HUDEP-2 (cell line): ENCODE results near the gene UTY.

ENCODE experiments used
- DNase-seq, 76 experiments: peaks; one replicate each; lab custom pipeline; 2025; ENCODE audit not compliant: unreplicated experiment in 76 of 76; lab: John Stamatoyannopoulos, UW

UTY gene

DNA sequence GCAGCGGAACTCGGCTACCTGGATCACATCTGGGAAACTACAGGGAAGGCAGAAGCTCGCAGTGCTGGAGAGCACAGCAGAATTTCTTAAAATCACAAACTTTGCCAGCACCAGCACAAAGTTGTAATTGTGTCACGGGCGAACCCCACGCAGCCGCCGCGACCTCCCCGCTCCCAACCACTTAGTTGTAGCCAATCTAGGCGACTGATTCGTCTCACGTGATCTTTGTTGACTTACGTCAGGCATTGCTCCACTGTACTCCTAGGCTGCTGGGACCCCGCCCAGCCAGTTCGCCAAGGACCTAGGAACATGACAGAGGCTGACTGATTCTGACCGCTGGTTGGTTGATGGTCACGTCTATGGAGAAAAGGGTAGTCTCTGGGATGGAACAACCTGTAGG, at the start of gene UTY:
TSS of gene UTY (minus strand) at position 206 of the 400 bp plus-strand sequence. CDS start 368 bp downstream, outside the sequence.
- DNase-seq = peak in 72 of 76 experiments; percentile 4 to 83 (median 56)

GRCh38 chrY:13520474-13520873, 40.6 kb upstream of the UTY start:
- no peak for DNase-seq

DNA sequence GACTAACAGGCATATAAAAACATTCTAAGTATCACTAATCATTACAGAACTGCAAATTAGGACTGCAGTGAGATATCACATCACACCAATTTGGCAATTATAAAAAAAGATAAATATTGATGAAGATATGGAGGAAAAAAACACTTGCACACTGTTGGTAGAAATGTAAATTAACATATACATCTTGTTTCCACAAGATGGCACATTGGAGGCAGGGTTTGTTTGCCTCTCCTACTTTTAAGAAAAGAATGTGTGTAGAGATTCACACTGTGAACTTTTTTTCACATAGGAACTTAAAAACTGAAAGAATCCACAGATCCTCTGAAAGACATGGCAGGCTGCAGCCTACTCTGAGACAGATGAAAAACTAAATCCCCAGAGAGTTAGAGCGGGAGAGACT, 21.4 kb upstream of the UTY start:
- DNase-seq = peak in 6 of 76 experiments; percentile 0 to 9 (median 0)

DNA sequence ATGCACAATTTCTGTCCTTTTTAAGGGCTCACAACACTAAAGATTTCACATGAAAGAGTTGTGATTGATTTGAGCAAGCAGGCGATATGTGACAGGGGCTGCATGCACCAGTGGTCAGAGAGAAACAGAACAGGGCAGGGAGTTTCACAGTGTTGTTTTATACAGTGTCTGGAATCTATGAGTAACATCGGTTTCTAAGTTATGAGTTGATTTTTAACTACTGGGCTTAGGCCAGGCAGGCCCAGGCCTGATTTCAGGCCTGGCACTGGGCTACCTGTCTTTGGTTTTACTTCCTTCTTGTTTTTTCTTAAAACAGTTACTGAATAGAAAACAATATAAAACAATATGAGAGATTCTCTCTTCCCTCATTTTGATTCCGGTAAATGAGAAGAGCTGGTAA, 13.9 kb upstream of the UTY start:
- DNase-seq = no peak

- no peak for DNase-seq
Observed at GRCh38 chrY:13492408-13492807, 12.6 kb upstream of the UTY start.

GRCh38 chrY:13488738-13489137, 8.9 kb upstream of the UTY start:
- DNase-seq = peak in 8 of 76 experiments; percentile 0 to 1 (median 0)

DNA sequence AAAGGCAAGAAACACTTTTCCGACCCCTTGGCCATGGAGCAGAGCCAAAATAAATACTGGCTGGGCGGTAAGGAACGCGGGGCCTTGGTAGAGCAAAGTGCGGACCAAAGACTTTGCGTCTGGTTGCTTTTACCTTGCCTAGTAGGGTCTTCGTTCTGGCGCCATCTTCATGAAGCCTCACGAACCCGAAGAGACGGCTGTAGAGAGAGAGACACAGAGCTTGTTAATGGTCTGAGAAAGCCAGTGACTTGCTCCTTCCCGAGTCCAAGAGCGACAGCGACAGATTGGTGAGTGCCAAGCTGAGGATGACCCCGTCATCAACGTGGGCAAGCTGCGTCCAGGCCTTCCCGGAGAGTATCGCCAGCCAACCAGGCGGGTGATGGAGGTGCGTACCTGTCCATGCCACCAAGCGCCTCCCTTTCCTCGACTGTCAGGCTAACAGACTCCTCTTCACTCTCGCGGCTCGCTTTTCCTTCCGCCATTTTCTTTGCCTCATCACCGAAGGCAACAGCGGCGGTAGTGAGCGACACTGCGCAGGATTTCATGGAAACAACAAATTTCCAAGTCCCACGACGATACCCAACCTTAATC, 617 bp downstream of the UTY start:
- peak in 51 of 76 experiments; percentile 0 to 53 (median 6) for DNase-seq

- DNase-seq = peak in 71 of 76 experiments; percentile 0 to 76 (median 32)
Observed at GRCh38 chrY:13478126-13478785, 1.6 kb downstream of the UTY start.

DNA sequence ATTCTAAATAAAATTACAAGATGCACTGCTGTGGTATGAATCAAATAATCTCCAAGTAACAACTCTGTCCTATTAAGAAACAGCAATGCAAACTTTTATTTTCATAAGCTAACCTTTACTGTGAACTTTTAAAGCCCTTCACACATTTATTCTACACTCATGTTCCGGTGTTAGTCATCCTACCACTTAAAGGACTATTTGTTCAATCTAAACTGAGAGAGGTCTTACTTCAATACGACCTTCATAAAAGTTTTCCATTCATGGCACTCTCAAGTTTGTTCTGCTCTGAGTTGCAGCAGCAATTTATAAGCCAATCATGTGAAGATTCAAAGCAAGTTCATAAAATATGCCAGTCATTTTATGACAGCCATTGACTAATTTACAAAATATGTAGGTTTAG, 4.8 kb downstream of the UTY start:
- DNase-seq = no peak

GRCh38 chrY:13451572-13451971, 28.3 kb downstream of the UTY start:
- DNase-seq = no peak

- peak in 1 of 76 experiments; percentile 0 for DNase-seq
Observed at GRCh38 chrY:13450596-13451130, 29.2 kb downstream of the UTY start.

DNA sequence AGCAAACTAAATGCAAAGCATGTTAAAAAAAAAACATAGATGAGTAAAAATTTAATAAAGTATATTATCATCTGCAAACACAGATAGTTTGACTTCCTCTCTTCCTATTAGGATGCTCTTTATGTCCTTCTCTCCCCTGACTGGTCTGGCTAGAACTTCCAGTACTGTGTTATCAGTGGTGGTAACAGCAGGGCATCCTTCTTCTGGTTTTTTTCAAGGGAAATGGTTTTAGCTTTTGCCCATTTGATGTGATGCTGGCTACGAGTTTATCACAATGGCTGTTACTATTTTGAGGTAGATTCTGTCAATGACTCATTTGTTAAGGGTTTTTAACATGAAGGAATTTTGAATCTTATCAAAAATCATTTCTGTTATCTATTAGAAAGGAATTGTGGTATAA, 34.3 kb downstream of the UTY start:
- no peak for DNase-seq

GRCh38 chrY:13443146-13443545, 36.7 kb downstream of the UTY start:
- DNase-seq = peak in 69 of 76 experiments; percentile 0 to 68 (median 18)

DNA sequence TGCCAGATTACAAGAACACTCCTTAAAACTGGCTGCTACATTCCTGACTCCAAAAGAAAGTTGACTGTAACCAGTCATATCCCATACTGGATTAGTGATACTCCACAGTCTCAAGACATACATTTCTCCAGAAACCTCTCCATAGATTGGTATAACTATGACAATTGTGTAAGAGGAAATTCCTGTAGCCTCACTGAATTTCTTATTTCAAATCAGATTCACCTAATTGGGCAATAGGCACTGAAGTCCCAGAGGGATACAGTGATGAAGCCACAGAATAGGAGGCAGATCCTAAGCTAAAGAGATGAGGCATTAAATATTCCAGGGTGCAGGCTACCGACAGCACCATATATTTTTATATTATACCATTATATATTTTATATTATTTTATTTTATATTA, 39.0 kb downstream of the UTY start:
- DNase-seq = no peak

DNA sequence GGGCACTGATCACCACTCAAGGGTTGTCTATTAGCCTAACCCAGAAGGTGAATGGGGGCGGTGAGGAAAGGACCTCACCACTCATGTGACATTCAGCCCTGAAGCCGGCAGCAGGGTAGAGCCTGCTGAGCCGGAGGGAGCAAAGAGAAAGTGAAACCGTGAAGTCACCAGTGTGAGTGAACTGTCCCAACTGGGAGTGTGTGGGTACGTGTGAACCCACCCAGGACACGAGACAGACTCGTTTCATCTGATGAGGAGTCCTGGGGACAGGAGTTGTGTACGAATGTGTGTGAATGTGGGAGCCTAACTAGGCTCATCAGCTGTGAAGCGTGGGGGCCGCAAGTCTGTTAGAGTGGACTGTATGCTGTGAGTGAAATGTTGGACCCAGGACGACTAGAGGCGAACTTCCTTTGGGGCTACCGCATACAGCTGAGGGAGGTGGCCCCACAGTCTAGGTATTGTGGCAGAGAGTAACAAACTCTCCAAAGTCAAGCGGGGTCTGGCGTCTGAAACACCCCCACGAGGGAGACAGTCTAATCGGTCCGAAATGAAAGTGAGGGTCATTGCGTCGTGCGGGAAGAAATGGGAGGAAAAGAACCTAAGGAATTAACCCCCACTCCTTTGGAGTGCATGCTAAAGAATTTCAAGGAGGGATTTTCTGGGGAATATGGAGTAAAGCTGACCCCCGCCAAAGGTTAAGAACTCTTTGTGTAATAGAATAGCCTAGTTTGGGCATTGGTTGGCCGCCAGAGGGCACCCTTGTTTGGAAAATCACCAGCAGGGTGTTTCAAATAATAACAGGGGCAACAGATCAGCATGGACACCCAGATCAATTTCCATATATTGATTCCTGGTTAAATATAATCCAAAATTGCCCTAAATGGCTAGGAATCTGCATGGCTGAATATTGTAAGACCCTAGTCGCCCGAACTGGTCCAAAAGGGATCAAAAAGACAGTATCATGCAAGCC, 43.6 kb downstream of the UTY start:
- peak in 68 of 76 experiments; percentile 0 to 52 (median 18) for DNase-seq

GRCh38 chrY:13435206-13435967, 44.4 kb downstream of the UTY start:
- peak in 18 of 76 experiments; percentile 0 to 19 (median 0) for DNase-seq

- DNase-seq = no peak
Observed at GRCh38 chrY:13432293-13433025, 47.4 kb downstream of the UTY start.

DNA sequence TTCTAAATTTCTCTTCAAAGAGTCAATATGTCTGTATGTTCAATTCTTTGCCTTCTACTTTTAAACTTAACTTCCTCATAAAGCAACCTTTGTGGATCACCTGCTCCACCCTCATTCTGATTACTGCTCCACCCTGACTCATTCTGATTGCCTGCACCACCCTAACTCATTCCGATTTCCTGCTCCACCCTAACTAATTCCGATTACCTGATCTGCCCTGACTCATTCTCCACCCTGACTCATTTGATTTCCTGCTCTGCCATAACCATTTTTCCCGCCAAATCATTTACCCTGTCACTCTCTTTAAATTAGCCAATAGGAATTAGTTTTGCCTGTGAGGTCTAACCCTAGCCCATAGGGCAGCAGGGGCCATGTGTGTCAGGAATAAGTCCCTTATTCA, 50.3 kb downstream of the UTY start:
- DNase-seq = no peak

GRCh38 chrY:13423281-13423732, 56.5 kb downstream of the UTY start:
- peak in 6 of 76 experiments; percentile 0 to 17 (median 0) for DNase-seq
